GM23248 (cell line): ENCODE results near the gene HEMK1. TPM values are rescaled to one million over a fixed set of nuclear protein-coding genes. Genes with fewer than 3 reads are reported as not detected.
A peak's percentile ranks its signal among the peaks of the same experiment; 100 is the strongest.

ENCODE experiments used
- DNase-seq: peaks from one replicate; pipeline ENCODE4 v3.0.0-alpha.2; 2015
- H2AFZ ChIP-seq: fragments of 200-600 bp; sonication (generic); 2 replicates; pipeline ENCODE4 v1.6.1; 2016; ENCODE audit warnings: antibody characterized with exemption
- H3F3A ChIP-seq: fragments of 200-600 bp; sonication (generic); 2 replicates; pipeline ENCODE4 v1.6.1; 2016; ENCODE audit warnings: mild to moderate bottlenecking, antibody characterized with exemption, mixed run types; ENCODE audit not compliant: insufficient read depth
- H3K27ac ChIP-seq: fragments of 200-600 bp; sonication (generic); 2 replicates; pipeline ENCODE4 v1.5.1; 2016; ENCODE audit warnings: mild to moderate bottlenecking
- H3K27me3 ChIP-seq: fragments of 200-600 bp; sonication (generic); replicated peaks from 2 replicates; pipeline ENCODE4 v1.6.1; 2016; ENCODE audit warnings: mild to moderate bottlenecking; ENCODE audit not compliant: insufficient read depth
- H3K36me3 ChIP-seq: fragments of 200-600 bp; sonication (generic); 2 replicates; pipeline ENCODE4 v1.6.1; 2016; ENCODE audit warnings: low read depth, mild to moderate bottlenecking
- H3K4me1 ChIP-seq: fragments of 200-600 bp; sonication (generic); 2 replicates; pipeline ENCODE4 v1.6.1; 2016; ENCODE audit warnings: mild to moderate bottlenecking; ENCODE audit not compliant: insufficient read depth
- H3K4me2 ChIP-seq: fragments of 200-600 bp; sonication (generic); one replicate; pipeline ENCODE4 v1.6.1; 2016; ENCODE audit warnings: mild to moderate bottlenecking; ENCODE audit not compliant: unreplicated experiment
- H3K4me3 ChIP-seq: fragments of 200-600 bp; sonication (generic); 2 replicates; pipeline ENCODE4 v1.5.1; 2016; ENCODE audit warnings: mild to moderate bottlenecking
- H3K79me2 ChIP-seq: fragments of 200-600 bp; sonication (generic); 2 replicates; pipeline ENCODE4 v1.6.1; 2016; ENCODE audit warnings: mild to moderate bottlenecking; ENCODE audit not compliant: insufficient read depth
- H3K9ac ChIP-seq: fragments of 200-600 bp; sonication (generic); 2 replicates; pipeline ENCODE4 v1.6.1; 2016; ENCODE audit warnings: mild to moderate bottlenecking
- H3K9me2 ChIP-seq: fragments of 200-600 bp; sonication (generic); 2 replicates; pipeline ENCODE4 v1.6.1; 2016; ENCODE audit warnings: mixed run types, mild to moderate bottlenecking, moderate library complexity; ENCODE audit not compliant: insufficient read depth
- H3K9me3 ChIP-seq: fragments of 200-600 bp; sonication (generic); one replicate; pipeline ENCODE4 v1.6.1; 2017; ENCODE audit warnings: low read depth
- H4K20me1 ChIP-seq: fragments of 200-600 bp; sonication (generic); 2 replicates; pipeline ENCODE4 v1.6.0; 2016; ENCODE audit not compliant: insufficient read depth
- EZH2 ChIP-seq: fragments of 200-600 bp; sonication (generic); IDR thresholded peaks from 2 replicates; pipeline ENCODE4 v1.6.1; 2018; ENCODE audit warnings: antibody characterized with exemption, mild to moderate bottlenecking; ENCODE audit not compliant: insufficient read depth, poor library complexity, severe bottlenecking
- EZH2phosphoT487 ChIP-seq: fragments of 200-600 bp; sonication (generic); IDR thresholded peaks from 2 replicates; pipeline ENCODE4 v1.6.1; 2018; ENCODE audit warnings: antibody characterized with exemption, moderate library complexity, mild to moderate bottlenecking, low read depth; ENCODE audit not compliant: insufficient read depth
- WGBS, 2 experiments: methylation state at CpG; one replicate each; pipeline ENCODE4 v1.1.6; 2015 to 2017; ENCODE audit warnings: low lambda C conversion rate in 2 of 2, low coverage in 1 of 2; ENCODE audit errors: missing lambda C conversion rate in 2 of 2; 5-methylcytosine and 5-hydroxymethylcytosine counted together
- in situ Hi-C: fragments of 300-500 bp; cut with MboI; formaldehyde crosslinking; loops from 2 replicates; pipeline ENCODE4 v1.15.0; 2020
- polyA plus RNA-seq: library from polyadenylated mRNA; unstranded; fragments of >200 nt; fragmentation: Nextera tagmentation; extraction: Ambion mirVana; gene quantifications from 2 replicates; pipeline ENCODE4 v1.2.1, GENCODE V29; 2016
- total RNA-seq: library from RNA; depleted of rRNA; stranded (reverse); fragments of >200 nt; shearing (Covaris generic); gene quantifications from 2 replicates; pipeline ENCODE4 v1.2.3, GENCODE V29; 2014

The HEMK1 gene
- total and polyA plus RNA-seq, 2 experiments from 2014 or later = 15.8 to 17.3 TPM

- Histone ChIP-seq H4K20me1 (no peaks in the 10 kb centered on the region), H3K79me2 (no peaks in the 10 kb centered on the region), H3K9me3 (no peaks in the 10 kb centered on the region), H3K27me3 (no peaks in the 10 kb centered on the region), H2AFZ (0 out of 2 replicates have a peak overlapping the region, but pooled peaks have one; percentile 76), H3F3A (peaks cover 12% of the 10 kb centered on the region), H3K27ac (peak overlapping the region; percentile 99), H3K4me1 (peaks cover 19% of the 10 kb centered on the region), H3K9me2 (no peaks in the 10 kb centered on the region), H3K9ac (peak overlapping the region; percentile 96), H3K4me2 (no peak overlapping the region), H3K4me3 (no peak overlapping the region), H3K36me3 (no peaks in the 10 kb centered on the region)
- WGBS, 2 experiments = 74 to 81% methylated on average over 9 of the region's 9 CpGs
- in situ Hi-C loops = no loop called here
- TF ChIP-seq EZH2 = no peak
- no peak for TF ChIP-seq EZH2phosphoT487
- DNase-seq = no peak
These were observed 33.4 kb downstream of the HEMK1 start for GRCh38 chr3:50602595-50603191.

DNA sequence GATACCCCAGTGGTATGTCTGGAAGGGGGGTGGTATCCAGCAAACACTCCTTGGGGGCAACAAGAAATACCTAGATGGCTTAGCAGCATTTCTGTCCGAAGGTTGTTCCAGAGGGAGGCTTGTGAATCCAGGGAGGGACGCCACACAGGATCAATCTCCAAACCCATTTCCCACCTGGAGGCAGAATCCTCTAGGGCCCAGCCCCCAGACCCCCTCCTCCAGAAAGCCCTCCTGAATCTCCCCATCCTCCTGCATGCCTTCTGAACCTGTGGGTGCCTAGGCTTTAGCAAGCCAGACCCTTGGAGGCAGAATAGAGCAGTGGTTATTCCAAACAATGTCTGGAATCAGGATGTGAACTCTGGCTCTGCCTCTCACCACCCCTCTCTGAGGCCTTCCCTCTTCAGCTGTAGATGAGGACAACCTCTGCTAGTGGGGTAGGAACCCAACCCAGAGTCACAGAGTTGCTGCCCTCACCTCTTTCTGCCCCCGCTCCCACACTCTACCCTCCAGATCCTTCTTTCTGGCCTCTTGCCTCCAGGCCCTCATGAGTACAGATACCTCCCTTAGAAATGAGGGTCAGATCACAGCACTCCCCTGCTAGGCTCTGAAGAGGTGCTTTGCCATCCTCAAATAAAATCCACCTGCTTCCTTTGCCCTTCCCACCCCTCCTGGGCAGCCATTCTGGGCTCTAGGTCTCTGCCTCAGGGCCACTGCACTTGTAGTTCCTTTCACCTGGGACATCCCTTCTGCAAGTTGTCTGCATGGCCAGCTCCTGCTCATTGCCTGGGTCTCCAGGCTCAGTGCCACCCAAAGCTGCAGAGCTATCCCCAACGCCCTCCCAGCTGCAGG lies 34.2 kb downstream of the HEMK1 start:
- Histone ChIP-seq H2AFZ (no peak overlapping the region), H3K4me2 (no peak overlapping the region), H3F3A (peaks cover 12% of the 10 kb centered on the region), H3K27ac (no peak overlapping the region), H3K79me2 (no peaks in the 10 kb centered on the region), H4K20me1 (no peaks in the 10 kb centered on the region), H3K27me3 (no peaks in the 10 kb centered on the region), H3K9ac (no peak overlapping the region), H3K9me2 (no peaks in the 10 kb centered on the region), H3K9me3 (no peaks in the 10 kb centered on the region), H3K4me3 (no peak overlapping the region), H3K4me1 (peaks cover 19% of the 10 kb centered on the region), H3K36me3 (no peaks in the 10 kb centered on the region)
- no peak for DNase-seq
- in situ Hi-C loops = no loop called here
- WGBS, 2 experiments = 55 to 81% methylated on average over 3 to 4 of the region's 4 CpGs
- TF ChIP-seq EZH2phosphoT487 (no peak), EZH2 (no peak)

DNA sequence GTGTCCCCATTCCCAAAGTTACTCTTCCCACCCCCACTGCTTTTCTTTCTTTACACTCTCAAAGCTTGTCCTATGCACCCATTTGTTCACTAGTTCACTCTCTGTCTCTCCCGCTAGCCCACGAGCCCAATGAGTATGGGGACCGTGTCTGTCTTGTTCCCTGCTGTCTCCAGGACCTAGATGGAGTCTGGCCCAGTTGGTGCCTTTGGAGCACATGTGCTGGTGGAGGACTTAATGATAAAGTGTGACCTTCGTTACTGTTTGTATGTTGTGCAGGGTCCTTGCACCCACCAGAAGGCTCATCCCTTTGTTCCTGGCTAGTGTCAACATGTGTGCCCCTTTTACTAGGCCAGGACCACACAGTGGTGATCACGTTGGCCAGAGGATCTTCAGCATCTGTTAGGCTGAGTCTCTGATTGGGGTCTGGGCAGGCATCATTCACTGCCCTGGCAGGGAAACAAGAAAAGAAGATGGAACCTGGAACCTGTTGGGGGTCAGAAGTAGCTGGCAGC lies 34.8 kb downstream of the HEMK1 start:
- H3K9ac ChIP-seq = no peak overlapping the region
- peaks cover 19% of the 10 kb centered on the region for H3K4me1 ChIP-seq
- no peak overlapping the region for H3K4me3 ChIP-seq
- H2AFZ ChIP-seq = no peak overlapping the region
- no peaks in the 10 kb centered on the region for H4K20me1 ChIP-seq
- H3K27me3 ChIP-seq = no peaks in the 10 kb centered on the region
- peaks cover 12% of the 10 kb centered on the region for H3F3A ChIP-seq
- in situ Hi-C loops = no loop called here
- no peaks in the 10 kb centered on the region for H3K36me3 ChIP-seq
- no peak overlapping the region for H3K27ac ChIP-seq
- H3K4me2 ChIP-seq = no peak overlapping the region
- 64 to 68% methylated on average over 5 of the region's 5 CpGs for WGBS, 2 experiments
- DNase-seq = no peak
- no peaks in the 10 kb centered on the region for H3K9me2 ChIP-seq
- H3K9me3 ChIP-seq = no peaks in the 10 kb centered on the region
- no peaks in the 10 kb centered on the region for H3K79me2 ChIP-seq
- TF ChIP-seq EZH2 (no peak), EZH2phosphoT487 (no peak)

DNA sequence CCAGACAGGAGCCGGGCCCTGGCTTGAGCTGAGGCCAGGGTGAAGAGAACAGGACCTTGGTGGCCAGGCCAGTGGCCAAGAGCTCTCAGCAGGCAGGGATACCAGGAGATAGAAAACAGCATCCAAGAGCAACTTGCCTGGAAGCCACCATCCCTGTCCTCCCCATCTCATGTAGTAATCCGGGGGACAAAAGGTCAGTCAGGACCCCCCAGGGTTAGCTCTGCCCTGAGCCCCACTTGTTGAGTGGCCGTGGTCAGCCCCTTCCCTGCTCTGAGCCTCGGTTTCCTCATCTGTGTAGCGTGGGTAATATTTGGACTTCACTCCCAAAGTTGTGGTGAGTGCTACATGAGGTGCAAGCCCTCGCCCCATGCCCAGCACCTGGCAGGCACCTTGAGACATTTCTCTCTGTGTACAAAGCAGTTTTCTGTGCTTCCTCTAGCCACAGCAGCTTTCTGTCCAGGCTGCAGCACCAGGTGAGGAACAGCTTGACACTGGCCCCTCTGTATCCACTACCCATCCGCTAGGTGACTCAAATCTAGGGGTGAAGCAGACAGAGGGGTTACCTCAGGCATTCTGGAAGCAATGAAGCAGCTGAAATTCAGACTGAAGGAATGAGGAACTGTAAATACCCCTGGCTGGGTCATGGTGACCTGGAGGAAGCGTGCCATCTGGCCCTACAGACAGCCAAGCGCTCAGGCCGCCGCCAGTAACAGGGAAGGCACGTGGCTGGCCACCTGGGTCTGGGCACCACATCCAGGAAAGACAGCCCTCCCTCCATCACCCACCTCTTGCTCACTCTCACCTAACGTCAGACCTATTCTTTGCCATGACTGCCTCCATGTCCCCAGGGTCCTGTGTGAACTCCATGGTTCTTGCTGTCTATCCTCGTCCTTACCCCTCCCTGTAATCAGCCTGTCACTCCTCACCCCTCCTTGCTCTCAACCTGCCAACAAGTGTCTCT lies 35.6 kb downstream of the HEMK1 start:
- no peak for TF ChIP-seq EZH2
- H3K27ac ChIP-seq = no peak overlapping the region
- H3F3A ChIP-seq = peaks cover 12% of the 10 kb centered on the region
- no peaks in the 10 kb centered on the region for H3K9me3 ChIP-seq
- 82% methylated on average over 14 of the region's 14 CpGs for WGBS, 2 experiments
- DNase-seq = no peak
- peaks cover 19% of the 10 kb centered on the region for H3K4me1 ChIP-seq
- no peaks in the 10 kb centered on the region for H4K20me1 ChIP-seq
- H3K4me3 ChIP-seq = no peak overlapping the region
- no peaks in the 10 kb centered on the region for H3K27me3 ChIP-seq
- H3K36me3 ChIP-seq = no peaks in the 10 kb centered on the region
- H2AFZ ChIP-seq = no peak overlapping the region
- H3K9ac ChIP-seq = no peak overlapping the region
- no peaks in the 10 kb centered on the region for H3K79me2 ChIP-seq
- in situ Hi-C loops = no loop called here
- H3K9me2 ChIP-seq = no peaks in the 10 kb centered on the region
- H3K4me2 ChIP-seq = no peak overlapping the region
